ENCODE results near the gene AP2A2.

The AP2A2 gene

DNA sequence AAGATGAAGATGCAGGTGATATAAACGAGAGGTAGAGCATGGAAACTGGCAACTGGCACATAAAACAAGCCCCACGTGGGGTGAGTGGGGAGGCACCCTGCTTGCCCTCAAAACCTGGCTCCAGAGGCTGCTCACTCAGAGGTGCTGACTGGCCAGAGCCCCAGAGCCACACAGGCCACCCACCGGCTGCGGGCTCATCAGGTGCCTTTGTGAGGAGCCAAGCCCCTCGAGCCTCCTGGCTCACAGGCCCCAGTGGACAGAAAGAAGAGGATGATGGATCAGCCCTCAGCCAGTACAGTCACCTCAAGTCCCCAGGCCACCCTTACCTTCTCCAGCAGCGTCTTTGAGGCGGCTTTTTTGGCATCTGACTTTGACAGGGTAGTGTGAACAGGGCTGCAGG is 21.3 kb upstream of the AP2A2 start:
- Histone ChIP-seq H3K27ac (no peak overlapping the region), H3K36me3 (ENCODE audit: insufficient read depth, low read length) (peaks cover 49% of the 10 kb centered on the region; the same call in 1 of the 2 replicates), H3K9ac (ENCODE audit: insufficient read length) (no peak overlapping the region), H3K9me3 (ENCODE audit: low read depth, low read length) (no peaks in the 10 kb centered on the region), H3K4me3 (no peak overlapping the region)
- no peak for DNase-seq (ENCODE audit: low read depth, low spot score)
- no peak for TF ChIP-seq FOXP2 (optimal IDR thresholded peaks at IDR 0.05; ENCODE audit: control extremely low read depth, extremely low read length, insufficient read depth)
- no peak for TF ChIP-seq POLR2AphosphoS5 (IDR thresholded peaks at IDR 0.05; ENCODE audit: borderline replicate concordance, low read depth, low read length)
- TF ChIP-seq EZH2 (IDR thresholded peaks at IDR 0.05), result no peak

DNA sequence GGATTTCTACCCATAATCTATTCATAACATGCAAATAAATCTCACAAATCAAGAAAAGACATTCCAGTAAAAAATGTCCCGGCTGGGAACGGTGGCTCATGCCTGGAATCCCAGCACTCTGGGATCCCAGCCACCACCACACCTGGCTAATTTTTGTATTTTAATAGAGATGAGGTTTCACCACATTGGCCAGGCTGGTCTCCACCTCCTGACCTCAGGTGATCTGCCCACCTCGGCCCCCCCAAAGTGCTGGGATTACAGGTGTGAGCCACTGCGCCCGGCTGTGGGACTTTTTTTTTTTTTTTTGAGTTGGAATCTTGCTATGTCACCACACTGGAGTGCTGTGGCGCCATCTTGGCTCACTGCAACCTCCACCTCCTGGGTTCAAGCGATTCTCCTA is 19.7 kb upstream of the AP2A2 start:
- Histone ChIP-seq H3K36me3 (ENCODE audit: insufficient read depth, low read length) (peaks cover 37% of the 10 kb centered on the region; the same call in 1 of the 2 replicates), H3K4me3 (no peak overlapping the region), H3K9me3 (ENCODE audit: low read depth, low read length) (no peaks in the 10 kb centered on the region), H3K27ac (peak overlapping the region; percentile 42; the same call in 1 of the 2 replicates), H3K9ac (ENCODE audit: insufficient read length) (no peak overlapping the region)
- no peak for DNase-seq (ENCODE audit: low read depth, low spot score)
- TF ChIP-seq POLR2AphosphoS5 (IDR thresholded peaks at IDR 0.05; ENCODE audit: borderline replicate concordance, low read depth, low read length) (no peak), EZH2 (IDR thresholded peaks at IDR 0.05) (no peak), FOXP2 (optimal IDR thresholded peaks at IDR 0.05; ENCODE audit: control extremely low read depth, extremely low read length, insufficient read depth) (no peak)

DNA sequence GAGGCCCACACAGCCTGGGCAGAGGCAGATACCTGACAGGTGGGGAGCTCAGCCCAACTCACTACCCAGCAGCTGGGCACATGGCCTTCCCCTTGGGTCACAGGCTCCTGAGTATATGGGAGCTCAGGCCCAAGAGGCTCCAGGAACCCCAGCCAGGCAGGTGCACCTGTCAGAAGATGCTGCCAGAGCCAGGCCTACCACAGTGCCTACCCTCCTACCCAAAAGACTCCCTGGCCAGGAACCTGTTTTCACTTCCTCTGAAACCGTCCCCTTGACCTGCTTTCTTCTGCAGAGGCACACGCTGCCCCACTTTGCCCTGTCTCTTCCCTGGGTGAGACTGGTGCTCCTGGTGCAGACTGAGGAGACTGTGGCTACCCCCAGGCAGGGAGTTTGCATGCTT is 18.0 kb upstream of the AP2A2 start:
- no peak overlapping the region for H3K27ac ChIP-seq
- H3K9me3 ChIP-seq (ENCODE audit: low read depth, low read length), result no peaks in the 10 kb centered on the region
- no peak for DNase-seq (ENCODE audit: low read depth, low spot score)
- no peak overlapping the region for H3K4me3 ChIP-seq
- H3K9ac ChIP-seq (ENCODE audit: insufficient read length), result no peak overlapping the region
- peaks cover 22% of the 10 kb centered on the region; the same call in 1 of the 2 replicates for H3K36me3 ChIP-seq (ENCODE audit: insufficient read depth, low read length)
- TF ChIP-seq FOXP2 (optimal IDR thresholded peaks at IDR 0.05; ENCODE audit: control extremely low read depth, extremely low read length, insufficient read depth) (no peak), EZH2 (IDR thresholded peaks at IDR 0.05) (no peak), POLR2AphosphoS5 (IDR thresholded peaks at IDR 0.05; ENCODE audit: borderline replicate concordance, low read depth, low read length) (no peak)

DNA sequence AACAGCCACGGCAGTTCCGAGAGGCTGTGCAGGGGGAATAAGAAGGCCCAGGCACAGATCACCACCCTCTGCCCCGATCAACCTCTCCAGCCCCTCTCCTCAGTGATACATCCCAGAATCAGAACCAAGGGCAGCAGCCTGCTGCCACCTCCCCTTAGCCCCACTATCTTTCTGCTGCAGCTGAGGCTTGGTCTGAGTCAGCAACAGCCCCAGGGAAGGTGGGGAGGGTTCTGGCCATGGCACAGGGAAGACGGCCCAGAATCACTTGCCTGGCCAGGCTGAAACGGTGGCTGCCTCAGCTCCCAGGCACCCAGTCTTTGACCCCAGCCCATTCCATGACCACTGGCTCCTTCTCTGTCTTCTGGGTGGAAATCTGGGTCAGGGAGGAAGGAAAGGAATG is 17.4 kb upstream of the AP2A2 start:
- no peak overlapping the region for H3K9ac ChIP-seq (ENCODE audit: insufficient read length)

DNA sequence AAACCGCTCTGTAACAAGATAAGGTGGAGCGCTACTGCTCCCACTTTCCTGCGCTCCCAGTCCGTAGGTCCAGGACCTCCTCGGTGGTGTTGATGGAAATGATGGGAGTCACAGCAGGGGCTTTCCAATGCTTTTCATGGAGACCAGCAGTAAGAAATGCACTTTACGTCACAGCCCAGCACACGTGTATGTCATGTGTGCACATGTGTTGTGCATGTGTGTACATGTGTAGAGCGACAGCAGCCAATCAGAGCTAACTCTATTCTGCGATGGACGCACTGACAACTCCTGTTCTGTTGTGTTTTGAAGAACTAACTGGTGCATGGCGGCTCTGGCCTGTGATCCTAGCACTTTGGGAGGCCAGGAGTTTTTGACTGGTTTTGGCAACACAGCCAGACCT is 16.3 kb upstream of the AP2A2 start:
- Histone ChIP-seq H3K9me3 (ENCODE audit: low read depth, low read length) (no peaks in the 10 kb centered on the region), H3K9ac (ENCODE audit: insufficient read length) (peak overlapping the region; percentile 89), H3K4me3 (peak overlapping the region; percentile 83), H3K36me3 (ENCODE audit: insufficient read depth, low read length) (peaks cover 8% of the 10 kb centered on the region; the same call in 1 of the 2 replicates), H3K27ac (no peak overlapping the region)
- TF ChIP-seq EZH2 (IDR thresholded peaks at IDR 0.05) (no peak), FOXP2 (optimal IDR thresholded peaks at IDR 0.05; ENCODE audit: control extremely low read depth, extremely low read length, insufficient read depth) (no peak), POLR2AphosphoS5 (IDR thresholded peaks at IDR 0.05; ENCODE audit: borderline replicate concordance, low read depth, low read length) (no peak)
- no peak for DNase-seq (ENCODE audit: low read depth, low spot score)

More for the DNA sequence above, 17.4 kb upstream of the AP2A2 start:
- no peak for TF ChIP-seq EZH2 (IDR thresholded peaks at IDR 0.05)
- TF ChIP-seq FOXP2 (optimal IDR thresholded peaks at IDR 0.05; ENCODE audit: control extremely low read depth, extremely low read length, insufficient read depth), result no peak
- no peak for TF ChIP-seq POLR2AphosphoS5 (IDR thresholded peaks at IDR 0.05; ENCODE audit: borderline replicate concordance, low read depth, low read length)
- no peak overlapping the region for H3K4me3 ChIP-seq
- no peak for DNase-seq (ENCODE audit: low read depth, low spot score)
- no peak overlapping the region for H3K27ac ChIP-seq
- H3K36me3 ChIP-seq (ENCODE audit: insufficient read depth, low read length), result peaks cover 16% of the 10 kb centered on the region; the same call in 1 of the 2 replicates
- no peaks in the 10 kb centered on the region for H3K9me3 ChIP-seq (ENCODE audit: low read depth, low read length)

DNA sequence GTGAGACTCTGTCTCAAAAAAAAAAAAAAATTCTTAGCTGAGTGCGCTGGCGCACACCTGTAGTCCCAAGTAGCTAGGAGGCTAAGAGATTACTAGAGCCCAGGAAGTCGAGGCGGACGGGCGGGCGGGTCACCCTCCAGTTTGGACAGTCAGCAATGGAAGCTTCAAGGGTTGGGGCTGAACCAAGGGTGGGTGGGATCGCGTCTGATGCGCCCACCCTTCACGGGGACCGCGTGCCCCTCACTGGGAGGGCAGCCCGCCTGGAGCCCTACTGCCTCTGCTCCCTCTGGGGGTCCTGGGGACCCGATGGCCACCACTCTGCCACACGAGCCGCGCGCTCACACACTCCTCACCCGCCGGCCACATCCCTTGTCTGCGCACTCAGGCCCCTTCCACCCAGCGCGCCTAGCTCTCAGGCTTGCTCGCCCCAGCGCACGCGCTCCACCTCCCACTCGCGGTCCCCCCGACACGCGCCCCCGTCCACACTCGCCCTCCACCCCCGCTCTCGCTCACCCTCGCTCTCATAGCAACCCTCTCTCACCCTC is 15.6 kb upstream of the AP2A2 start:
- DNase-seq (ENCODE audit: low read depth, low spot score), result no peak
- TF ChIP-seq FOXP2 (optimal IDR thresholded peaks at IDR 0.05; ENCODE audit: control extremely low read depth, extremely low read length, insufficient read depth) (no peak), EZH2 (IDR thresholded peaks at IDR 0.05) (no peak), POLR2AphosphoS5 (IDR thresholded peaks at IDR 0.05; ENCODE audit: borderline replicate concordance, low read depth, low read length) (no peak)
- H3K27ac ChIP-seq, result no peak overlapping the region

DNA sequence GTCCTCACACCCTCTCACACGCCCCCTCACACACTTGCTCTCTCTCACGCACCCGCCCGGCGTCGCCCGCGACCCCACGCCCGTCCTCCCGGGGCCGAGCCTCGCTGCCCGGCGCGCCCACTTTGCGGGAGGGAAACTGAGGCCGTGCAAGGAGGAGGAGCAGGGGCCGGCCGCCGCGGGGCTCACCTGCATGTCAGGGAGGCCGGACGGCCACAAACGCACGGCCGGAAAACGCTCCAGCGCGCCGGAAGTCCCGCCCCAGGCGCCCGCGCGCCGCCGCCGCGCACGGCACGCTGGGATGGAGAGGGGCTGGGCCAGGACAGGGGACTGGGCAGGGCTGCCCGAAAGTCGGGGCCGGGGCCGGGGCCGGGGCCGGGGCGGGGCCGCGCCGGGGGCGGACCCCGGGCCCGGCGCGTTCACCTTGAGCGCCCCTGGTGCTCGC is 15.1 kb upstream of the AP2A2 start, which contains the start of gene CHID1:
TSS of gene CHID1 (minus strand) at position 222 of the 442 bp plus-strand sequence. CDS start 5,994 bp downstream, outside the sequence.
- Histone ChIP-seq H3K9me3 (ENCODE audit: low read depth, low read length) (no peaks in the 10 kb centered on the region), H3K9ac (ENCODE audit: insufficient read length) (peak within 1 kb of the TSS; percentile 89), H3K27ac (peak within 1 kb of the TSS; percentile 54; the same call in 1 of the 2 replicates), H3K36me3 (ENCODE audit: insufficient read depth, low read length) (peaks cover 2% of the 10 kb centered on the region; the same call in 1 of the 2 replicates), H3K4me3 (peak within 1 kb of the TSS; percentile 83)
- DNase-seq (ENCODE audit: low read depth, low spot score), result no peak
- TF ChIP-seq FOXP2 (optimal IDR thresholded peaks at IDR 0.05; ENCODE audit: control extremely low read depth, extremely low read length, insufficient read depth) (no peak), POLR2AphosphoS5 (IDR thresholded peaks at IDR 0.05; ENCODE audit: borderline replicate concordance, low read depth, low read length) (peak; percentile 82), EZH2 (IDR thresholded peaks at IDR 0.05) (no peak)

More for the DNA sequence above, 15.6 kb upstream of the AP2A2 start:
- H3K9ac ChIP-seq (ENCODE audit: insufficient read length), result peak overlapping the region; percentile 89
- peak overlapping the region; percentile 83 for H3K4me3 ChIP-seq
- H3K9me3 ChIP-seq (ENCODE audit: low read depth, low read length), result no peaks in the 10 kb centered on the region
- H3K36me3 ChIP-seq (ENCODE audit: insufficient read depth, low read length), result peaks cover 2% of the 10 kb centered on the region; the same call in 1 of the 2 replicates

DNA sequence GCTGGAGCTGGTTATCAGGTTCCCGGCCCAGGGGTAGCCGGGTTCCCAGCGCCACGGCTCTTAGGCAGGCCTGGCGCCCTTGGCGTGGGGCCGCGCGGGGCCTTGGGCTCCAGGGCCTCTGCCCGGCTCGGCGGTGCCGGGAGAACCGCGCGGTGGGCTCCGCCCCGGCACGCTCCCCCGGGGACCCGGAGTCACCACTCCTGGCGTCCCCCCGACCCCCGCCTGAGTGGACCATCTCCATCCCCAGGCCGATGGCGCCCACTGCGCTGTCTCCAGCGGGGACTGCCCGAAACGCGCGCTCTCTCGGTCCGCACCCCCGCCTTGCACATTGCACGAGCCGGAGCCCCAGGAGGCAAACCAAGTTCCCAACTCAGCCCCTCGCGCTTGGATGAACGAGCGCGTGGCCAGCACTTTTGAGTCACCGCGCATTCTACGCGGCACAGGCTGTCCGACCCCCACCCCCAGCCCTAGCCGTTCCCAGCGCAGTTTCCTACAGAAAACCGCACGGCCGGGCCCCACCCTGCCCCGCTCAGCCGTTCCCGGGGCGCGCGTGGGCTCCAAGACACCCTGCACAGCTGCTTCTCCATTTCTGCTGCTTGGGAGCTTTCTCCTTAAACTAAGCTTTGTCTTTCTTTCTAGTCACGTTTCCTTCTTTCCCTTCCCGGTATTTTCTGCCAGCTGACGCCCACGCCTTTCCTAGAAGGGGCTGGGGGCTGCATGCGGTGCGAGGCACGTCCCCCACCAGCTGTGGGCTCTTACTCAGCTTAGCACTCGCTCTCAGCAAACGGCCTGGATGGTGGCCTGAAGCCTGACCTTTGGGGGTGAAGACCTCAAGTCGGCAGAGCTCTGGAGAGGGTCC is 14.4 kb upstream of the AP2A2 start:
- TF ChIP-seq FOXP2 (optimal IDR thresholded peaks at IDR 0.05; ENCODE audit: control extremely low read depth, extremely low read length, insufficient read depth) (no peak), POLR2AphosphoS5 (IDR thresholded peaks at IDR 0.05; ENCODE audit: borderline replicate concordance, low read depth, low read length) (peak; percentile 14; the same call in 1 of the 2 replicates)
- H3K9me3 ChIP-seq (ENCODE audit: low read depth, low read length), result no peaks in the 10 kb centered on the region
- peak overlapping the region; percentile 83 for H3K4me3 ChIP-seq
- peaks cover 2% of the 10 kb centered on the region; the same call in 1 of the 2 replicates for H3K36me3 ChIP-seq (ENCODE audit: insufficient read depth, low read length)
- H3K27ac ChIP-seq, result peak overlapping the region; percentile 54; the same call in 1 of the 2 replicates
- DNase-seq (ENCODE audit: low read depth, low spot score), result no peak
- peak overlapping the region; percentile 89 for H3K9ac ChIP-seq (ENCODE audit: insufficient read length)

Measured in SK-N-MC (cell line).